ENCODE results near the gene GPR152.
"Not testable (repeated sequence)": the region's sequence is repeated elsewhere in the genome, so short reads cannot be mapped to it uniquely, and the experiment has no call there.

The GPR152 gene

DNA sequence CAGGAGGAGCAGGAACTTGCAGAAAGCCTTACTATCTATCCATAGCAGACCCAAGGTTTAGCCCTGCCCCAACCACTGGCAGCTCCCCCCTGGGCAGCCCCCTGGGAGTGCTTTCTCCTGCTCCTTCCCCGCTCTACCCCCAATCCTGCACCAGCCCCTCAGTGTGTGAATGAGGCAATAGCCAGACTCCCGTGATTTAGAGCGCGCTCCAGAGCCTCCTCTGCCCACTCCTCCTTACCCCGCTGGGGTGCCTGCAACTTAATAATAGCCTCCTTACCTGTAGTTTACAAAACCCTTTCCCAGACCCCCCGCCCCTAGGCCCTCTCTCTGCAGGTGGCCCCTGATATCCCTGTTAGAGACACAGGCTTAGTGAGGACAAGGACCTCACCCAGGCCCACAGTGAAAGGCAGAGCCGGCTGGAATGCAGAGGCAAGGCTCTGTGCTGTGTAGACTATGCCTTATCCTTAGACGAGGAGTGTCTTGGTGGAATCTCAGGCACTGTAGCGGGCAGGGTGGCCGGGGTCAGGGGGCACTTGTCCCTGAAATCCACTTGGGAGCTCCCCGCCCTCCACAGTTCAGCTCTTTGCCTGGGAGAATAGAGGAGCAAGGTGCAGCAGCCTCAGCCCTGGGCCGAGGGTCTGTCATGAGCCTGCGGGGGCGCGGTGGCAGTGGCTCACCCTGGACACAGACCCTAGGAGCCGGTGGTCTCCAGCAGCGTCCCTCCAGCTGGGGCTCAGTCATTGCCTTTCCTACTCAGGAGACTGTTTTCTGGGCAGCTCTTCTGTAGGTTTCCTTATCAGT lies 41.3 kb downstream of the GPR152 start:
- DNase-seq (ENCODE audit: low read depth in 2 of 3, low spot score in 1 of 3), result no peak

DNA sequence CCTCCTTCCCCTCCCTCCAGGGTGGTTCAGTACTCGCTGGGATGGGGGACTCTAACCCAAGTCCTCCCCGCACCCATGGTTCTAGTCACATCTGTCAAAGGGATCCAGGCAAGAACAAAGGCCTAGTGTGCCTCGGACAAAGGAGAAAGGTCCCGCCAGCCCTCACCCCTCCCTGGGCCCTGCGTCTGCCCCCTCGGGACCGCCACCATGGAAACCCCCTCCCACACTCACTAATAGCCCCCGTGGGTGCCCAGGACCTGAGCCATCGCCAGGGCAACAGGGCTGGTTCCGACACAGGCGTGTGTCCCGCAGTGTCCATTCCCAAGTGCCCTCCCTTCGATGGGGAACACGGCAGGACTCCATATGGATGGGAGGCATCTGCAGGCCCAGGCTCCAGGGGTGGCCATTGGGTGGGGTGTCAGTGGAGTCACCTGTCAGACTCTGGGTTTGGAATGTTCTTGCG lies 42.1 kb downstream of the GPR152 start:
- DNase-seq (ENCODE audit: low read depth in 2 of 3, low spot score in 1 of 3), result no peak

DNA sequence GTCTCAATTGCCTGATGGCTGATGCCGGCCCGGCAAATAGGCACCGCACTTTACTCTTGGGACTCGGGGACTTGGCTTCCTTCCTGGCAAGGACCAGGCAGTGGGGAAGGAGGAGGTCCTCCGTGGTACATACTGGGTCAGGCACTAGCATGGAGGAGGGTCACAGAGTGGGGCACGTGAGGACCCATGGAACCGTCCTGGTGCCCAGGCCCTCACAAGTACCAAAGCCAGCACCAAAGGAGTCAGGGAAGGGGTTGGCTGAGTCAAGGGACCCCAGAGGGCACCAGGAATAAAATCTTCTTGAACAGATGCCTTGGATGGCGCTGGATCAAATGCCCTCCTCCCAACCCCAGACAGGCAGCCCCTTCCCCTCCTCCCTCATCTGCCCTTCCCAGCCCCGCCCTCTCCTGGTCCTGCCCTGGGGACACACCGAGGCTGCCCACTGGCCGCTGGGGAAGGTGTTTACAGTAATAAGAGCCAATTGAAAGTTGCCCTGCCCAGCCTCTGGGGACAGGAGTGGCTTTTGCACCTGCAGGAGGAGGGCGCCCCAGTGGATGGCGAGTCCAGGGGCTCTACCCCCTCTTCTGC lies 42.7 kb downstream of the GPR152 start:
- no peak for DNase-seq (ENCODE audit: low read depth in 2 of 3, low spot score in 1 of 3)

DNA sequence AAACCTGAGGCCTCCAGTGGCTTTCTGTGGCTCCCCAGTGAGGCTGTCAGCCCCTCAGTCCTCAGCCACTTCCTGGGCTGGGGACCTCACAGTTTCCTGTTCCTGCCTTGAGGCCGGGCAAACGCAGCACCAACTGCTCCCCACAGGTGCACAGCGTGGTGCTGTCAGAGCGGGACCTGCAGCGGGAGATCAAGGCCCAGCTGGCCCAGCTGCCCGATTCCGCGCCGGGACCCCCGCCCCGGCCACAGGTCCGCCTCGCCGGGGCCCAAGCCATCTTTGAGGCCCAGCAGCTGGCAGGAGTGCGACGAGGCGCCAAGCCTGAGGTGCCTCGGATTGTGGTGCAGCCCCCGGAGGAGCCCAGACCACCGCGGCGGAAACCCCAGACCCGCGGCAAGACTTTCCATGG lies 43.3 kb downstream of the GPR152 start:
- peak in 1 of 3 donors; percentile 56 for DNase-seq (ENCODE audit: low read depth in 2 of 3, low spot score in 1 of 3)

DNA sequence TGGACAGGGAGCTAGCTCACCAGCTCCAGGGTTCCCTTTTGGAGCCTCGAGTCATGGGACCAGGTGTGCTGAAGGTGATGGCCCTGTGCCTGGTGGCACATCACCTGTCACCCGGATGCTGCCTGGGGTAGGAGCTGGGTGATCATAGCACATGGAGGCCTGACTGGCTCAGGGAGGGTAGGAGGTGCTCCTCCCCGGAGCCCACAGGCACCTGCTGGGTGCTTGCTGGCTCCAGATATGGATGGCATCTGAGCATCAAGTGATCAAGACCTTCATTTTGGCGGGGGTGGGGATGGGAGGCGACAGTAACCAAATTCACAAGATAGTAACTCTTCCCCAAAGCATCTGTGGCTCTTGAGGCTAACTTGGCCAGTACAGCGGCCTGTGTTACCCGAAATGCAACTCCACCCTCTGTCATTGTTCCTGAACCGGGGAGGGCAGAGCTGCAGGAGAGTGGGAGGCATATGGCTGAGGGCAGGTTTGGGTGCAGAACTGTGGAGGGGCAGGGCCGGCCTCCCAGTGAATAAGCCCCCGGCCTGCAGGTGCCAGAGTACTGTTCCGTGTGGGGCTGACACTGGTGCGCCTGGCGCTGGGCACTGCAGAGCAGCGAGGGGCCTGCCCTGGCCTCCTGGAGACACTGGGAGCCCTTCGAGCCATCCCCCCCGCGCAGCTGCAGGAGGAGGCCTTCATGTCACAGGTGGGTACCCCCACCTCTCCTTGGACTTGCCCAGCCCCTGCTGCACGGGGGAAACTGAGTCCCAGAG lies 43.9 kb downstream of the GPR152 start:
- DNase-seq (ENCODE audit: low read depth in 2 of 3, low spot score in 1 of 3), result no peak

DNA sequence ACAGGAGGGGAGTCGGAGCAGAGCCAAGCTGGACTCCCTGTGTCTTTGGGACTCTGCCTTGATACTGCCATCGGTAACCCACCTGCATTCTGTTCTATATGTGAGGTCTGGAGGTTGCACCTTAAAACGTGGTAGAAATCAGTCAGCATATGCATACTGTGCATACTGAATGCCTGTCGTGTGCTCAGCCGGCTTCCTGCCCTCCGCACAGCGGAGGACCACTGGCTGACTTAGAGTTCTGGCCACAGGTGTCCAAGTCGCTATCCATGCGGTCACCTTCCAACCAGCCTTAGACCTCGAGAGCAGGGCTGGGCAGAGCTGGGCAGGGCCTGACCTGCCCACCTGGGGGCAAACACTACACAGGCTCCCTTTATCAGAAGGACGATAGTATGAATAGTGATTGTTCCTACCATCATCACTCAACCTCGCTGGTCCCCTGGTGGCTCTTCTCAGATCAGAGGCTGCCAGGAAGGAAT lies 44.8 kb downstream of the GPR152 start:
- no peak for DNase-seq (ENCODE audit: low read depth in 2 of 3, low spot score in 1 of 3)

DNA sequence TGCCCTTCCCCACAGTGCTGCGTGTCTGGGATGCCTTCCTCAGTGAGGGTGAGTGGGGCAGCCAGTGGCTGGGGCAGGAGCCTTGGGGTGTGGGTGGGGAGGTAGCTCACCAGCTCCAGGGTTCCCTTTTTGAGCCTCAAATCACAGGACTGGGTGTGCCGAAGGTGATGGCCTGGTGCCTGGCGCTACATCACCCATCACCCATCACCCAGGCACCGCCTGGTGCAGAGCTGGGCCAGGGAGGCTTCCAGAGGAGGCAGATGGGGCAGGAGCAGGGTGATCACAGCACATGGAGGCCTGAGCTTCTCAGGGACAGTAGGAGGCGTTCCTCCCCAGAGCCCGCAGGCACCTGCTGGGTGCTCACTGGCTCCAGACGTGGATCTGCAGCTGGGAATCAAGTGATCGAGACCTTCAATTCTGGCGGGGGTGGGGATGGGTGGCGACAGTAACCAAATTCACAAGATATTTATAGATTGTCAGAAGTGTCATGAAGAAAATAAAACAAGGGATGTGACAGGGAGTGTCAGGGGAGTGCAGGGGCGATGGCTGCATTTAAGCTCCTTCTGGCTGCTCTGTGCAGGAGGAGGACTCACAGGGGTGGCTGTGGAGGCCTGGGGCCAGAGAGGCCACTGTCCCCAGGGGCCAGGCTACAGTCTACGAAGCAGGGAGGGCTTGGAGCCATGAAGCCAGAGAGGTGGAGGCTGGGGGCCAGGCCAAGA lies 45.4 kb downstream of the GPR152 start:
- DNase-seq (ENCODE audit: low read depth in 2 of 3, low spot score in 1 of 3), result no peak

DNA sequence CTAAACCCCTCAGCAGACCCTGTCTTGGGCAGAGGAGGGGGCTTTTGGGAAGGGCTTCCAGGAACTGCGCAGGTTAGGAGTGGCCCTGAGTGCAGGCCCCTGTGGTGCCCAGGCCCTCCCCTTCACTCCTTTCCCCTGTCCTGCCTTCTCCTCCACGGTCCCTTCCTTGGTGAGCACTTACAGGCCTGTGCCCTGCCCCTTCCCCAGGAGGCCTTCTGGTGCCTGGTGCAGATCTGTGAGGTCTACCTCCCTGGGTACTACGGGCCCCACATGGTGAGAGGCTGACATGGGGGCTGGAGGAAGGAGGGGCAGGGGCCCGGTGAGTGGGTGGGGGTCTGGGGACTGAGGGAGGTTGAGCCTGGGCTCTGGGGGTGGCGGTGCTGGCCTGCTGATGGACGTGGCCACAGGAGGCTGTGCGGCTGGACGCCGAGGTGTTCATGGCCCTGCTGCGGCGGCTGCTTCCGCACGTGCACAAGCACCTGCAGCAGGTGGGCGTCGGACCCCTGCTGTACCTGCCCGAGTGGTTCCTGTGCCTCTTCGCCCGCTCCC lies 46.0 kb downstream of the GPR152 start:
- DNase-seq (ENCODE audit: low read depth in 2 of 3, low spot score in 1 of 3), result no peak

DNA sequence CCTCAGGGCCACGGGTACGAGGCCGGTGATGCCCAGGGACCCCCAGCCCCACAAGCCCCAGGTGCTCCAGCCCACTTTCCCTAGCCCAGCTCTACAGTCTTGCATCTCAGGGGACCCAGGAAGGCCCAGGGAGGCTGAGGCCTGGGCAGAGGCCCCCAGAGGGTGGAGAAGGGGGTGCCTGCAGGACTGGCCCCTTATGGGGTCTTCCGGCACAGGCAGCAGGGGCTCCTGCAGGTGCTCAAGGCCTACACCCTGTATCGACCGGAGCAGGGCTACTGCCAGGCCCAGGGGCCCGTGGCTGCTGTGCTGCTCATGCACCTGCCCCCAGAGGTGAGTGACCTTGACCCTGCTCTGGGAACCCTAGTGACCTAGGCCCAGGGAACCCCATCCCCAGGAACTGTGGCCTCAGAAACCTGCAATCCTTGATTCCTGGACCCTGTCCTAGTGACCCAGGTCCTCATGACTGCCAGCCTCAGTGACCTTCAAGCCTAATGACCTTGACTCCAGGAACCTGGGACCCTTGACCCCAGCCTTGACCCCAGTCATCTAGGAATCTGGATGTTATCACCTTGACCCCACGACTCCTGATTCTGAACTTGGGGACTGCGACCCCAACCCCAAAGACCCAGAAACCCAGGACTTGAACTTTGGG lies 46.7 kb downstream of the GPR152 start:
- DNase-seq (ENCODE audit: low read depth in 2 of 3, low spot score in 1 of 3), result no peak

DNA sequence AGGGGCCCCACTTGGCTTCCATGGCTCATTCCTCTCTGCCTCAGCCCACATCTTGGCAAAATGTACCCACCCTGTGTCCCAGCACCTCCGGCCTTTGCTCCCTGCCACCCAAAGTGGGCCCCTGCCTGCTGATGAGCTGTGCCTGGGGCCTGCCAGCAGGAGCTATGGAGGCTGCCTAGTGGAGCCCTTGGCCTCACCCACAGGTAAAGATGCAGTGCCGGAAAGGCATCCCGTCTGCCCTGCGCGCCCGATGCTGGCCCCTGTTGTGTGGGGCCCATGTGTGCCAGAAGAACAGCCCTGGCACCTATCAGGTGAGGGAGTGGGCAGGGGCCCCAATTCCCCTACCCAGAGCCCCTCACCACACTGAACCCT lies 47.3 kb downstream of the GPR152 start:
- no peak for DNase-seq (ENCODE audit: low read depth in 2 of 3, low spot score in 1 of 3)

DNA sequence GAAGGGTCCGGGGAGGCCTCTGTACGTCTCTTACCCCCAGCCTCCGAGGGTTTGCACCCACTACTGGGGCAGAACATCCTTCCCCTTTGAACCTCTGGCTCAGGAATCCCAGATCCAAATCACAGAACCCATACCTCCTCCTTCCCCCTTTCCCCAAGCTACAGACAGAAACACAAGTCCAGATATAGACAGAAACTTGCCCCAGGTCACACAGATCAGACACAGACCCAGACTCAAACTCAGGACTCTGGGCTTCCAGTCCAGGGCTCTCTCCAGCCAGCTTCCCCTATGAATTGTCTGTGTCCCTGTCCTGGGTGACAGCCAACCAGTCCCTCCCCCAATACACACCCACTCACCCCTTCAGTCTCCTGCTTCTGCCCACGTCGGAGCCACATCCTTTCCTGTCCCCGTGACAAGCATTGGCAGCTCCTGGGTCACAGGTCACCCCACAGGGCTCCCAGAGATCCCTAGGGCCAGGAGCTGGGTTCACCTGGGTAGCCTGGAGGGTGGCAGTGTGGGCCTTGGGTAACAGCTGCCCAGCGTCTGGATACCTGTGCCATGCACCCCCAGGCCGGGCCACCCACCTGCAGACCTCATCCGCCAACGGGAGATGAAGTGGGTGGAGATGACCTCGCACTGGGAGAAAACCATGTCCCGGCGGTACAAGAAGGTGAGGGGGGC lies 47.9 kb downstream of the GPR152 start:
- DNase-seq (ENCODE audit: low read depth in 2 of 3, low spot score in 1 of 3), result no peak

DNA sequence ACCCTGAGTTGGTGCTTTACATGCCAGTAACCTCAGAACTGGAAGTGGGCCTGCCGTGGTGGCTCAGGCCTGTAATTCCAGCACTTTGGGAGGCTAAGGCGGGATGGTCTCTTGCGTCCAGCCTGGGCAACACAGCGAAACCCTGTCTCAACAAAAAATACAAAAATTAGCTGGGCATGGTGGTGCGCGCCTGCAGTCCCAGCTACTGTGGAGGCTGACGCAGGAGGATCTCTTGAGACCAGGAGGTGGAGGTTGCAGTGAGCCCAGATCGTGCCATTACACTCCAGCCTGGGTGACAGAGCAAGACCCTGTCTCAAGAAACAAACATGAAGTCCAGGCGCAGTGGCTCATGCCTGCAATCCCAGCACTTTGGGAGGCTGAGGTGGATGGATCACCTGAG lies 49.4 kb downstream of the GPR152 start:
- not testable (repeated sequence) for DNase-seq (ENCODE audit: low read depth in 2 of 3, low spot score in 1 of 3)

DNA sequence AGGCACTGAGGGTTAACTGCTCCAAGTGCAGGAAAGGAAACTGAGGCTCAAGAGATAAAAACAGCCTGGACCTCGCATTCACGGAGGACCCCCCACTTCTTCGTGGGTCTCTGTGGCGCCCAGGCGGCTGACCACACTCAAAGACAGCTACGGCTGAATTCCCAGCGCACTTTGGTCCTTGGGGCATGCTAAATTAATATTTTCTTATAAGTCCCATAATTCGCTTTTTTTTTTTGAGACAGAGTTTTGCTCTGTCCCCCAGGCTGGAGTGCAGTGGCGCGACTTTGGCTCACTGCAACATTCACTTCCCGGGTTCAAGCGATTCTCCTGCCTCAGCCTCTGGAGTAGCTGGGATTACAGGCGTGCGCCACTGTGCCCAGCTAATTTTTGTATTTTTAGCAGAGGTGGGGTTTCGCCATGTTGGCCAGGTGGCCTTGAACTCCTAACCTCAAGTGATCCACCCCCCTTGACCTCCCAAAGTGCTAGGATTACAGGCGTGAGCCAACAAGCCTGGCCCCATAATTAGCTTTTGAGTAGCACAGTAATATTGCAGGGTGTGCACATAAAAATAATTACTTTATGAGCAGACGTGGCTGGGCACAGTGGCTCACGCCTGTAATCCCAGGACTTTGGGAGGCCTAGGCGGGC lies 50.2 kb downstream of the GPR152 start:
- DNase-seq (ENCODE audit: low read depth in 2 of 3, low spot score in 1 of 3), result not testable (repeated sequence)

DNA sequence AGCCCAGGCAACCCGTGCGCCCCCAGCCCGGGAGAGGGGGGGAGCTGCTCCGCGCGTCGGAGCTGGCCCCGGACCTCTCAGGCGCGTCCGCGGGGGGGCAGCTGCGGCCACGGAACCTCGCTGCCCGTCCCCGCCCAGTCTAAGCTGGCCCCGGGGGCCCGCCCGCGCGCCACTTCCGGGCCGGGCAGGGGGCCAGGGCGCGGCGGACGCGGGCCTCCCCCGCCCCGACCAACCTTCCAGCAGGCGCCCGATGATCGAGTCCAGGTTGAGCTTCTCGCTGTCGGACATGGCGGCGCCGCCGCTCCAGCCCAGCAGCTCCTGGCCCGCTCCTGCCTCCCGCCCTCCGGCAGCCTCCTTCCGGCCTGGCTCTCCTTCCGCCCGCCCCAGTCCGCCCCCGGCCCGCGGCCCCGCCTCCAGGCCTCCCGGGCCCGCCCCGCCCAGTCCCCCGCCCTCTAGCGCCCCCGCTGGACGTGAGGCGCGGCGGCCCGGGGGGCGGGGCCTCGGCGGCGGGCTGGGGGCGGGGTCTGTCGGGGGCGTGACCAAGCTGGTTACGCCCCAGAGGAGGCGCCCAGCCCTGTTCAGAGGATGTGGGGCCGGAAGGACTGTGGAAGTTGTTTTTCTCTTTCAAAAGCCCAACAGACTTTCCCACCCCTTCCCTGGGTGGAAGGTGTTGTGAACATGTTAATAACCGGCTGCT lies 50.9 kb downstream of the GPR152 start, which contains the start of gene PPP1CA:
Gene PPP1CA (minus strand): TSS at position 364 of the 697 bp plus-strand sequence. CDS start 76 bp downstream, at position 288.
- peak; percentile 83 to 92 (median 88) for DNase-seq (ENCODE audit: low read depth in 2 of 3, low spot score in 1 of 3)
